ENCODE results near the gene TOP1.
A peak's percentile ranks its signal among the peaks of the same experiment; 100 is the strongest.

Gene TOP1

DNA sequence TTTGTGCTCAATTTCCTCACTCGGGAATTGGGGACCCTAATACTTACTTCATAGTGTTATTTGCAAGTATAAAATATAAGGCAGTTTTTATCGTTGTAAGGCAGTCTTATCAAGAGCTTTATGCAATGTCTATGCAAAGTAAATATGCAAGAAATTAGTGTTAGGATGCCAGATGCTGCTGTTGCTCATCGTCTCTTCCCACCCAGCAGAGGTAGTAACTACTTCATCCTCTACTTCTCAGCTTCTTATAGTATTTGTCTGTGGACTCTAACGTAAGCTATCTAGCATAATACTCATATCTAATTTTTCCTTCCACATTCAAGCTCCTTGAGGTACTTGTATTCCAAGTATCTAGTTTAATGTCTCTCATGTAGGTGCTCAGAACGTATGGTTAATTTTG lies 120.3 kb downstream of the TOP1 start:
- no peak for DNase-seq

DNA sequence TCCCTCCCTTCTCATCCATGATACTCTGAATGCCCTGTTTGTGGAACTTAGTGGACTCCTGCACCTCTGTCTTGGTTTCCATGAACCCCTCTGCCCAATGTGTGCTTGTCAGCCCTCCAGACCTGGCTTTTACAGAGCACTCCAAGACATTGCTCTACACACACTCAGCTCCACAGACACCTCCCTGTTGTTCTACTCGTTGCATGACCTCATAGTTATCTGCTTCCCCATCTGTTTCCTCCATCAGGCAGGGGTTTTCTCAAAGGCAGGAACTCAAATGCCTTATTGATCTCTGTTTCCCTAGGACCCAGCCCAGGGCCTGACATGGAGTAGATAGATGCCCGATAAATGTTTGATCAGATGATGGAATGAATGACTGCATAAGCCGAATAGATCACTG lies 122.0 kb downstream of the TOP1 start:
- DNase-seq: peak; percentile 63

DNA sequence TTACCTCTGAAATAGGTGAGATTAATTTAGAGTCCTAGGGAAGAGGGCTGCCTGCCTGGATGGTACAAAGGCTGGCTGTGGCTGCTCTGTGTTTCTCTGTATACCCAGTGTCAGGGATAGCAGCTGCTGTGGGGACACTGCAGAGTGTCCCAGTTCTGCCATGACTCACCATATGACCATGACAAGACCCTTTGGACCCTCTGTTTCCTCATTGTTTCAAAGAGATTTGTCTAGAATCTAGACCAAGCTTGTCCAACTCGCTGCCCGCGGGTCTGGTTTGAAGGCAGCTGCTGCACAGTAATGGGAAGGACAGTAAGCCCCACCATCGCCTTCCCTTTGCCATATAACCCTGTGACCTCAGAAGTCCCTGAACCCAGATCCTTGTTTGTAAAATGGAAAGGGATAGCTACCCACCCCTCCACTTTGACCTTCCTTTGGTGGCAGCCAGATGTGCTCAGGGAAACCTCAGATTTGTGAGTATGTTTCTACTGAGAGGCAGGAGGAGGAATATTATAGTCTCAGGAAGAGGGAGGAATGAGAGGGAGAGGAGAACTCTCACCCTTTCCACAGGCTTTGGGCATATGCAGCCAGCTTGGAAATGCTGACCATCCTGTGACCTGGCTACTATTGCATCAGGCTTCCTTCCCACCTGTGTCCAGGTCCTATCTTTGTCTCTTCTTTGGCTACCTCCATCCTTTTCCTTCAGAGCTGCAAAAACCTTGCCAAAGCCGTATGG lies 122.7 kb downstream of the TOP1 start:
- DNase-seq: no peak

DNA sequence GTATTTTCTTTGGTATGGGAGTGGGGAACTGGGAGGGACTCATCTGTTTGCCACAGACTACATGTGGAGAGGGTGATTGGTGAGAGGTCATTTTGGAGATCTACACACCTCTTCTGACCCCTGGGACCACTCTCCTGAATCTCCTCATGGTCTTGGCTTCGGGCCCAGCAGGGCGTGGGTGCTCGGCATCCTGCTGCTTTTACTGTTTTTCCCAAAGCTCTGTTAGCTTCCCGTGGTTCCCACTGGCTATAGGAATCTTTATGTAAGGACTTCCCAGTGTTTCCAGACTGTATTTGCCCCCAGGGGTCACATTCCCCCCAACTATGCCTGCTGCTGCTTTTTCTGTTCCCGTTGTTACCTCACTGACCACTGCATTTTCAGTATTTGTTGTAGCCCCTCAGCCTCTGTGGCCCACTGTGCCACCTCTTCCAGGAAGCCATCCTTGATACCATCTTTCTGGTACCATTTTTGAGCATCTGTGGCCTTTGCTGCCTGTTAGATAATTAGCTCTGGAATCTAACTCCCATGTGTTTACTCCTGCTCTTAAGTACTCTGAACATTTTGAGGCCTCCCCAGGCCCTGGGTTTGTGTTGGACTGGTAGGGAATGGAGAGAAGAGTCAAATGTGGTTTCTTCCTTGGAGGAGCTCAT lies 123.6 kb downstream of the TOP1 start:
- no peak for DNase-seq

DNA sequence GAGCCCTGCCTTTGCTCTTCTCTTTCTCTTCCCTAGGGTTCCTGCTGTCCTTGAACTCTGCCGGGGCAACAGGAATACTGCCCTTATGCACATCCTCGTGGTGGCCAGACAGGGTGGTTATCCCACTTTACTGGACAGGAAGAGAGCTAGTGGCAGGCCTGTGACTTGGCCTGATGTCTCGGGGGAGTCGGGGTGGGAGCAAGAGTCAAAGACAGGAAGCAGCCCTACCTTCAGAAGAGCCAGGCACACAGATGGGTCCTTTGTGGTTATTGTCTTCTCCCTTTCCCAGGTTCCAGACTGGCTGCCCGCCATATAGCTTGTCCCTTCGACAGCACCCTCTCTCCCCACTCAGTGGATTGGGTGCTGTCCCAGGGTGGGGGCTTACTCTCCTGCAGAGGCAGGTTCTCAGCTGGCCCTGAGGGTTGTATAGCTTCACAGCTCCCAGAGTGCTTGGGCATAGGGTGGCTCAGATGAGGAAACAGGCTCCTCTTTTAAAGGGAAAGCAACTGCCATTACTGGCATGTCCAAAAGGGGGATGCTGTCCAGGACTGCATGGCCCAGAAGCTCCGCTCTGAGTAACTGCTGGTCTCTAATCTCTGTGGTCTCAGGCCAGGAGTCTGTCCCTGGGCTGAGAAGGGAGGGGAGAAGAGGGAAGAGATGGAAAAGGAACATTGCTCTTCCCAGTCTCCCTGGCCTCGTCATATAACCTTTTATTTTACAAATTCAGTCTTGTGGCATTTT lies 126.0 kb downstream of the TOP1 start:
- DNase-seq: no peak

GRCh38 chr20:41155261-41155660 lies 126.6 kb downstream of the TOP1 start:
- DNase-seq: no peak

DNA sequence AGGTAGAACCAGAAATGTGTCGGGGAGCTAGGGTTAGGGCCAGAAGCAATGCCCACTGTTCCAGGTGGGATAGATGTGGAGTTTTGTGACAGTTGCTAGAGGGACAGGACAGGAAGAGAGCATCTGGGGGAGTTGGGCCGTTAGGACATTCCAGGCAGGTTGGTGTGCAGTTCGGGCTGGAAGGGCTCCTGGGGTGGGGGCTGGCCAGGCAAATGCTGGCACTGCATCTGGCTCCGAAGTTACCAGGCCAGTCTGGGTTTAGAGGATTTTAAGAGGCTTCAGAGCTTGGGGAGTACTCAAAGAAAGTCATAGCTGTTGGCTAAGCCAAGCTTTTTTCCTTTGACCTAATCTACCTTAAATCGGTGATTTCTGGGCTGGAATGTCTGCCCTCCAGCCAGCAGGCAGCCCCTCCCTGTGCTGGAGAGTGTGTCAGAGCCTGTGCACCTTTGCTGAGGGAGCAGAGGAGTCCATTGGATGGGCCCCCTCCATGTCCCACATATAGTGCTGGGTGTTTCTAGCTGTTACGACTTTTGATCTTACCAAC lies 129.5 kb downstream of the TOP1 start:
- DNase-seq: no peak

DNA sequence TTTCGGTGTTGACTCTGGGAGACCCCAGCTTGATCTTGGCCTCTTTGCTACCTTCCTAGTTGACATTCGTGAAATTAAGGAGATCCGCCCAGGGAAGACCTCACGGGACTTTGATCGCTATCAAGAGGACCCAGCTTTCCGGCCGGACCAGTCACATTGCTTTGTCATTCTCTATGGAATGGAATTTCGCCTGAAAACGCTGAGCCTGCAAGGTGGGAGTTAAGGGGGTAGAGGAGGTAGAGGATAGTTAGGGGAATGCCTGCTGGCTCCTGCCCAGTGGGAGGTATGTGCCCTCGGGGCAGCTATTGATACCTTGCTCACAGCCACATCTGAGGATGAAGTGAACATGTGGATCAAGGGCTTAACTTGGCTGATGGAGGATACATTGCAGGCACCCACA lies 130.9 kb downstream of the TOP1 start:
- DNase-seq: no peak

- no peak for DNase-seq
Measured at GRCh38 chr20:41160686-41161085, 132.1 kb downstream of the TOP1 start.

GRCh38 chr20:41161886-41162285 lies 133.3 kb downstream of the TOP1 start:
- DNase-seq: no peak

DNA sequence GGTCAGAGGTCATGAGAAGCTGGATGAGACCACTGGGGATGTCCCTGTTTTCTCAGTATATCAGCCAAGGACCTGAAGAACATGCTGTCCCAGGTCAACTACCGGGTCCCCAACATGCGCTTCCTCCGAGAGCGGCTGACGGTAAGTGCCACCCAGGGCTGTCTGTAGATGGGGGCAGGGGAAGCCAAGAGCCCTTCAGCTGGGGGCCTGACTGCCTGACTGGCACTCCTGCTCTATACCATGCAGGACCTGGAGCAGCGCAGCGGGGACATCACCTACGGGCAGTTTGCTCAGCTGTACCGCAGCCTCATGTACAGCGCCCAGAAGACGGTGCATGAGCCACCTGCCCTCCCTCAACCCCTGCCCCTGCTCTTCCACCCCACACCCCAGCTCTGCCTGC lies 133.8 kb downstream of the TOP1 start:
- DNase-seq: no peak

GRCh38 chr20:41163821-41164220 lies 135.2 kb downstream of the TOP1 start:
- no peak for DNase-seq

GRCh38 chr20:41165001-41165882 lies 136.6 kb downstream of the TOP1 start:
- no peak for DNase-seq

- no peak for DNase-seq
Measured at GRCh38 chr20:41166201-41167117, 137.8 kb downstream of the TOP1 start.

- DNase-seq: no peak
Measured at GRCh38 chr20:41167118-41167470, 138.5 kb downstream of the TOP1 start.

GRCh38 chr20:41167481-41168253 lies 139.0 kb downstream of the TOP1 start:
- peak; percentile 34 for DNase-seq

GRCh38 chr20:41168281-41169161 lies 139.9 kb downstream of the TOP1 start:
- no peak for DNase-seq

GRCh38 chr20:41169162-41169690 lies 140.6 kb downstream of the TOP1 start:
- DNase-seq: no peak

DNA sequence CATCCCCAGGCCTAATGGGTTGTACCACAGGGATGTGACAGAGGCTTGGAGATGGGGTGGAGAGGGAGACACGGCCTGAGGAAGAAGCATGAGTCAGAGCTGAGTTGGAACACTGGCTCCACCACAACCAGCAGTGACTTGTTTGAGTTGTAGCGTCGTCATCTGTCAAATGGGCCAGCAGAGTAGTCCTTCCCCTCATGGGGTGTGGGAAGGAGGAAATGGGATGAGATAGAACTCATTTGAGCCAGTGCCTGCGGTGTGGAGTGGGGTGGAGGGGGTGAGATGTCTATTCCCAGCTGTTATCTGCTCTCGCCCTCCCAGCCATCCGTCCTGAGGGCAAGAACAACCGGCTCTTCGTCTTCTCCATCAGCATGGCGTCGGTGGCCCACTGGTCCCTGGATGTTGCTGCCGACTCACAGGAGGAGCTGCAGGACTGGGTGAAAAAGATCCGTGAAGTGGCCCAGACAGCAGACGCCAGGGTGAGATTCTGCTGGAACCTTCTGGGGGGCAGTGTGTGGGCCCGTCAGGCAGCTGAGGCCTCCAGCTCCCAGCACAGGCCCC lies 141.2 kb downstream of the TOP1 start:
- no peak for DNase-seq
